Activated T-helper 1 cell treated with Interleukin-2 at 50 U/mL for 16 hours (primary cell): ENCODE results near the gene MX2.
"Not testable (repeated sequence)": the region's sequence is repeated elsewhere in the genome, so short reads cannot be mapped to it uniquely, and the experiment has no call there.

Experiments
- DNase-seq: peaks from one replicate; pipeline ENCODE4 v3.0.0-alpha.2; 2020; ENCODE audit warnings: low read depth

The MX2 gene

DNA sequence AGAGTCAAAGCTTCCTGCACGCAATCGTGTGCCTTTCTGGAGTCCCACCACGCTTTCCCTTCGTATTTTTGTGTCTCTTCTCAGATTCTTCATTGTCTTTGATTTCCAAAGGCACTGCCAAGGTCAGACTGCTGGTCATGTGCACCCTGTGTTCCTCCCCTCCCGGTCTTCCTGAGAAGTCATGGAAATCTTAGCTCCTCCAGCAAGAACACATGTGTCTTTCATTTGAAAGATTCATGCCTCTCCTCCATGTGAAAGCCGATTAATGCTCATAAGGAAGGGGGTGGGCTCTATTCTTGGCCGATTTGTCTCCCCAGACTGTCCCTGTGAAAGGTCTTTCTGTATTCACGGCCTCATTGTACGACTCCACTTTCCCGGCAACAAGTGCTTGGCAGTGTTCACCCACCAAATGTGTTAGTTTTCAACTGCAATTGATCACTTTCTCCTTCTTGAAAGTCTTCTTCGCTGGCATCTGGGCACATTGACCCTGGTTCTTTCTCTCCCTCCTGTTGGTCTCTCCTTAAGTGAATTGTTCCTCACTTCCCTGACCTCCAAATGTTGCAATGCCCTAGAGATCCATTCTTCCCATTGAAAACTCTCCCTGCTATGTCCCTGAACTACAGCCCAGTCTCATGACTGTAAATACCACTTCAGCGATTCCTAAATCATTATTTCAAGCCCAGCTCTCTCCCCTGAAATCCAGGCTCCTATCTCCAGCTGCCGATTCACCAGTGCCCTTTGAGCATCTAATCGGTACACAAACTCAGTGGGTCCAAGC, 25.4 kb downstream of the MX2 start:
- no peak for DNase-seq

DNA sequence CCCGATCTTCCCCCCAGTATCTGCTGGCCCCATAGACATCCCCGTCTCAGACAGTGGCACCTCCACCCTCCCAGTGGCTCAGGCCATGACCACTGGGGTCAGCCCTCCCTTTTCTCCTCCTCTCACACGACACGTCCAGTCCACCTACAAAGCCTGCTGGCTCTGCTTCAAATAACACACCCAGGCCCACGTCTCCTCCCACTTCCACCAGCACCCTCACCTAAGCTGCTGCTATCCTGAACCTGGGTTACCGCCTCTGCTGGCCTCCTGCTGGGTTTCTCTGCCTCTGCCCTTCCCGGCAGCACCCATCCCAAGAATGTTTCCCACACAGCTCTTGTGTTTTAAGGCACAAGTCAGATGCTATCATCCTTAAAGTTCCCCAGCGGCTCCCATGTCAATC, 26.0 kb downstream of the MX2 start:
- no peak for DNase-seq

DNA sequence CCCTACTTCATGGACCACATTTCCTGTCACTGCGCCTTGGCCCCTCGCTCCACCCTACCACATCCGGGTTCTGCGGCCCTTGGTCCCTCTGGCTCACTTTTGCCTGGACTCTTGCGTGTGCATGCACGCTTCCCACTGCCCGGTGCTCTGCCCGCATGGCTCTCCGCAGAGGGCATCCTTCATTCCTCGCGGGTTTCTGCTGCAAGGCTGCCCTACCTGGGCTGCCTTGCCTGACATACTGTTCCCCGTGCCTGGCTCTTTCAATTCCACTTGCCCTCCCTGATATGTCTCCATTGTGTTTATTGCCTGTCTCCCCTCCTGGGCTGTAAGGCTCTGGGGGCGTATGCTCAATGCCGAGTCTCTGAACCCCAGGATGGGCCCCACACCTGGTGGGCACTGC, 26.4 kb downstream of the MX2 start:
- no peak for DNase-seq

DNA sequence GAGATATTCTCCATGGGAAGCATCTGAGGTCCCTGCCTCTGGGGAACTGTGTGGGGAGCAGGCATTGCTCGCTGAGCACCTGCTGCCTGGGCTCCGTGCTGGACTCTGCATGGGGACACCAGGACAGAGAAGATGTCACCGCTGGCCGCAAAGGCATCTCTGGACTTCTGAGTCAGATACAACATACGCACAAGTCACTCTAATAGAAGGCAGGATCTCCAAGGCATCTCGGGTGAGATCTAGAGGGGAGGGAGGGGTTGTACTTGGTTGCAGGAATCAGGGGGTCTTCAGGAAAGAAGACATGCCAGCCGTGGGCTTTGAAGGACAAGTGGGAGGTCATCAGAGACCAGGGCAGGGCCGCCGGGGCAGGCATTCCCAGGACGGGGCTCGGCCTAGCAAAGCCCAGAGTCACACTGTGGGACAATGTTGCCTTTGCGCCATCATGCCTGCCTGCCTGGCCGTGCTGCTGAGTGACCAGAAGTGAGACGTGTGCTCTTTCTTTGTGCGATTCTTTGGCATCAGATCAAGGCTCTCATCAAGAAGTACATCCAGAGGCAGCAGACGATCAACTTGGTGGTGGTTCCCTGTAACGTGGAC, 28.3 kb downstream of the MX2 start:
- DNase-seq, result no peak

DNA sequence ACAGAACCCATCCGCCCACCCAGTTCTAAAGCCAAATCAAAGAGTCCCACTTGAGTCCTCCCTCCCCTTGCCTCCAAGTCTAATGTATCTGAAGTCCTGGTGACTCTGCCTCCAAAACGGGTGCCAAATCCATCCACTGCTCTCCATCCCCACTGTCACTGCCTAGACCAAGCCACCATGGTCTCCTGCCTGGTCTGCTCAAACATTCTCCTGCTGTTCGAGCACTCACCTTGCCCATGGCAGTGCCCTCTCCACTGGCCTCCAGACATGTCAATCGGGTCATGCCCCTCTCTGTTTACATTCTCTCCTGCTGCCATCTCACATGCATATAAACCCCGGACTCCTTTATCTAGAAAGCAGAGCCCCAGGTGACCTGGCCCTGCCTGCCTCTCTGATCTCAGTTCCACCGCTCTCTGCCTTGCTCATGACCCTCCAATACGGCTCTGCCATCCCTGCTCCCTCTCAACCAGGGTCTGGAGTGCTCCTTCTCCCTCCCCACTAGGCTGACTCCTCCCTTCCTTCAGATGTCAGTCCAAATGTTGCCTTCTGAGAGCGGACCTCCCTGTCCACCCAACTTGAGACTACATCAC, 32.1 kb downstream of the MX2 start:
- DNase-seq, result no peak

DNA sequence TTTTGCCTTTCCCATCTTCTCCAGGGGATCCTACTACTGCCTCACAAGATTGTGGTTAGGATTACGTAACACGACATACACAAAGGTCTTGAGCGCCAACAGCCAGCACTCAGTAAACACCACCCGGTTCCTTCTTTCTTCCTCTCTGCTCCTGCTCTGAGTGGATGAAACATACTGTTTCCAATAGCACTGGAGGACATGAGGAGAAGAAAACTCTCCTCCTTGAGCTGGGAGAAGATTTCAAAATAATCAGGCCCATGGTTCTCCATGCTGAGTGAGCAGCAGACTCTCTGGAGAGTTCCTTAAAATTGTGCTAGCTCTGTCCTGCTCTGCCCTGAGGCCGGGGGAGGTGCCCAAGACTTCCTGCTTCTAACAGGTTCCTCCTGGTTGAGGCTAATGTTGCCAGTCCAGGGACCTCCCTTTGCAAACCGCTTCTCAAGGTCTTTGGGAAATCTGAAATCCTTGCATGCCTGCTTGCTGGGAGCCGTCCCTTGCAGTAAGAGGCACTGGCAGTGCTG, 34.8 kb downstream of the MX2 start:
- DNase-seq, result no peak

DNA sequence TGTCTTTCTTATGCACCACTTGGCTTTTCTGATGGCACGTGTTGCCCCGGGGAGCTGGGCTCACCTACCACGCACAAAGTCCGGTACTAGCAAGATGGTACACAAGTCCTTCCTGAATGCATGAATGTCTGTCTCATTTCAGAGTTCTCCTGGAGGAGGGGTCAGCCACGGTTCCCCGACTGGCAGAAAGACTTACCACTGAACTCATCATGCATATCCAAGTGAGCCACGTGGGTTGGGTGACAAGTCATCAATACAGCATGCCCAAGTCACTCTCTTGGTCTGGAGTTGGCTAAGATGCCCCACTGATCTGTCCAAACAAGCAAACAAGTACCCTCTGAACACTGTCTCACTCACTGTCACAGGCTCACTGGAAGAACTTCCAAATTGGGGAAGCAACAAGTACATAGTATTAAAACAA, 35.7 kb downstream of the MX2 start:
- no peak for DNase-seq

DNA sequence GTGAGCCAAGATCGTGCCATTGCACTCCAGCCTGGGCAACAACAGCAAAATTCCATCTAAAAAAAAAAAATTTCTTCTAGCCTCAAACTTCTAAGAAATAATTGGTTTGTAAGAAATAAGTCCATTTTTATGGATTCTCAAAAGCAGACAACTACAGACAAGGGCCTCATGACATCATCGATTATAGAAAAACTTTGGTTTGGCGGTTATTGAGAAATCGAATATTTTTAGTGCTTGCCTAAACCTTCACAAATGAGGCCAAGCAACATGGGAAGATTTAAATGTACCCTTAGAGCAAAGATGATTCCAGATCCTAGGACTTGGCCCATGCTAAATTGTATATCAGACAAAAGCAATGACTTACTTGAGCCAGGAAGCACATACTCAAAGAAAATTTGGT, 36.4 kb downstream of the MX2 start:
- DNase-seq, result no peak

DNA sequence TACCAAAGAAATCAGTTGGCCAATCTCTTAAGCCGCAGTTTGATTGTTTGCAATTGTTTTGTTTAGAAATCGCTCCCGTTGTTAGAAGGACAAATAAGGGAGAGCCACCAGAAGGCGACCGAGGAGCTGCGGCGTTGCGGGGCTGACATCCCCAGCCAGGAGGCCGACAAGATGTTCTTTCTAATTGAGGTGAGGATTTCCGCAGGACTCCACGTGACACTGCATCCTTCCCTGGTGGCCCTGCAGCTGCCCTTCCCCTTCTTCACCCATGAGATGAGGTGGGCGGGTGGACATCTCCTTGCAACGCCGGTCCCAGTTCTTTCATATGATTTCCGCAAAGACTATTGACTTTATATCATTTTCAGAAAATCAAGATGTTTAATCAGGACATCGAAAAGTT, 37.0 kb downstream of the MX2 start:
- DNase-seq, result no peak

DNA sequence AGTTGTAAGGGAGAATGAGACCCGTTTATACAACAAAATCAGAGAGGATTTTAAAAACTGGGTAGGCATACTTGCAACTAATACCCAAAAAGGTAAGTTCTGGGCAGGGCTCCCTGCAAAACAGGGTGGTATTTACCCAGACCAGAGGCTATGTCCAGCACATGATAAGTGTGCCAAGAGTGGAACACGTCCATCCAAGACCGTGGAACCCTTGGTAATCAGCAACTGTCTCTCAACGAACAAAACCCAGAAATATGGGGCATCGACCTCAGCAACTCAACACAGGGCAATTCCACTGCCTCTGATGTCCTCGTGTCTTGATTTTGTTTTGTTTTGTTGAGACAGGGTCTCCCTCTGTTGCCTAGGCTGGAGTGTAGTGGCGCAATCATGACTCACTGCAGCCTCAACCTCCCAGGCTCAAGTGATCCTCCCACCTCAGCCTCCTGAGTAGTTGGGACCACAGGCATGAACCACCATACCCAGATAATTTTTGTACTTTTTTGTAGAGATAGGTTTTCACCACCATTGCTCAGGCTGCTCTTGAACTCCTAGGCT, 37.5 kb downstream of the MX2 start:
- no peak for DNase-seq

DNA sequence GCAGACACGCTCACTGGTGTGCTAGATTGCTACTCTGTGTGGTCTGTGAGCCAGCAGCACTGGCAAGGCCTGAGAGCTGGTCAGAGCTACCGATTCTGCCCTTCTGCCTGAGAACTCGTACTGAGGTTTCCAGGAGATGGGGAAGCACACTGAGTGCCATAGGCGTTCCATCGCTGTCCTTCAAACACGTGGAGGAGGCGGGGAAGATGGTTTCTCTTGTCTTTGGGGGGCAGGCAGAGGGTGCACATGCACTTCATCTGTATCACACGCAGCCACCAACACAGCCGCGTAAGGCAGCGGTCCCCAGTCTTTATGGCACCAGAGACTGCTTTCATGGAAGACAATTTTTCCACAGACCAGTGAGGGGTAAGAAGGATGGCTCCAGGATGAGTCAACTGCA, 40.4 kb downstream of the MX2 start:
- no peak for DNase-seq

DNA sequence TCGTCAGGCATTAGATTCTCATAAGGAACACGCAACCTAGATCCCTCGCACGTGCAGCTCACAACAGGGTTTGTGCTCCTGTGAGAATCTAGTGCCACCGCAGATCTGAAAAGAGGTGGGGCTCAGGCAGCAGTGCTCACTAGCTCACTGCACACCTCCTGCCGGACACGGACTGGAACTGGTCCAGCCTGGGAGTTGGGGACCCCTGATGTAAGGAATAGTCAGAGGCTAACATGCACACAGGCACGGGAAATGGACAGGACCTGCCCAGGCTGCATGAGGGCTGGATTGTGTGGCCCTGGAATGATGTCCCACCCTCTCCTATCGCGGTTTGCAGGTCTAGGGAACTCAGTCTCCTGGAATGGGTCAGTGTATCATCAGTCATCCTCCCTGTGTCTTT, 41.0 kb downstream of the MX2 start:
- DNase-seq, result no peak

DNA sequence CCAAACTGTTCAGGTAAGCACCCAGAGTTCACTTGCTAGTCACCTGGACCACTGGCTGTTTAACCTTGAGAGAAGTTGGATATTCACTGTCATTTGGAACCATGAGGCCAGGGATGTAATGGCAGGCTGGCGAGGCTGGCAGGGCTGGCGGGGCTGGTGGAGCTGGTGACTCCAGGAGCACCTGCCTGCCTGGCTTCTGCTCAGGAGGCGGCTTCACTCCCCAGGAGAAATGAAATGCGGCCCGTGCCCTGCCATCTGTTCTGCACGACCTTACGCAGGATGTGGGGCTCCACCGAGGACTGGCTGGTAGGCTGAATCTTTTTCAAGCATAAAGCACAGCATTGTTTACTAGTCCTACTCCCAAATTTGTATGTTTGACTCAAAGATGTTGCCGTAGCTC, 41.5 kb downstream of the MX2 start:
- DNase-seq, result no peak

DNA sequence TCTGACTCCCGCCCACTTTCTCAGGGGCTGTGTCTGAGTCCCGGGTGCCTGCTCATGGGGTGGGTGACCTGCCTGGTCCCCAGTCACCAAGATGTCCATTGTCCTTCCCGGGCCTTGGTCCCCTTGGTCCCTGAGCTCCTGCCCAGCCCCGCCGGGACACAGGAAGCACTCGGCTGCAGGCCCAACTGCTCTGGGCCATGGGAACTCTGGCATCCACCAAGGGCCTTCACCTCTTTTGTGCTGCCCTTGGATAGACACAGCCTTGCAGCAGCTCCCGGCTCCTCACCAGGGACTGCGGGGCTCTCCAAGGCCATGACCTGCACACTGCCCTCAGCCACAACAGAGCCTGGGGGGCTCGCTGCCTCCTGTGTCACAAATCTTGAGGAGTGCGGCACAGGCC, 42.1 kb downstream of the MX2 start:
- DNase-seq, result no peak

DNA sequence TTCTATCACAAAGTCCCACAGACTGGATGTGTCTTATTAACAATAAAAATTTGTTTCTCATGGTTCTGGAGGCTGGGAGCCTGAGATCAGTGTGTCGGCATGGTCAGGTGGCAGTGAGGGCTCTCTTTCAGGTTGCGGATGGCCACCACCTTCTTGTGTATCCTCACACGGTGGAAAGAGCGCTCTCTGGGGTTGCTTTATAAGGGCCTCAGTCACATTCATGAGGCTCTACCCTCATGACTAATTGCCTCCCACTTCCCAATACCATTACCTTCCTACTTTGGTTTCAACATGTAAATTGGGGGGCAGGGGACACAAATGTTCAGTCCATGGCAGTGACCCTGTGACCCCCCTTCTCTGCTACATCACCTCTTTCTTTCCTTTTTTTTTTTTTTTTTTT, 43.5 kb downstream of the MX2 start:
- no peak for DNase-seq

DNA sequence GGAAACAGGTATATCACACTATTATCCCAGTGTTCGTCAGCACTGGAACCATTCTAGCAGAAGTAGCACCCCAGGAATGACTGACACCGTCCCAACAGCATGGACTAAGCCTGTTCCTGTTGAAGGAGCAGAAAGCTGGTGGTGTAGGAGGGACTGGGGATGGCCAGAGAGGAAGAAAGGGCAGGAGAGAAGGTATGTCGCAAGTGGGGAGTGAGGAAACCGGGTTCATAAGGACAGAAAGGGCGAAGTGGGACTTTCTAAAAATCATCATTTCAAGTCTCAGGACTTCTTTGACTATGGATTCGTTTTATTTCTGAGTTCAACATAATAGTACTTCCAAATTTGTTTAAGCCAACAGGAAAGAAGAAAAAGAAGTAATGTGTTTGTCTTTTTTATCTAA, 44.5 kb downstream of the MX2 start:
- no peak for DNase-seq

DNA sequence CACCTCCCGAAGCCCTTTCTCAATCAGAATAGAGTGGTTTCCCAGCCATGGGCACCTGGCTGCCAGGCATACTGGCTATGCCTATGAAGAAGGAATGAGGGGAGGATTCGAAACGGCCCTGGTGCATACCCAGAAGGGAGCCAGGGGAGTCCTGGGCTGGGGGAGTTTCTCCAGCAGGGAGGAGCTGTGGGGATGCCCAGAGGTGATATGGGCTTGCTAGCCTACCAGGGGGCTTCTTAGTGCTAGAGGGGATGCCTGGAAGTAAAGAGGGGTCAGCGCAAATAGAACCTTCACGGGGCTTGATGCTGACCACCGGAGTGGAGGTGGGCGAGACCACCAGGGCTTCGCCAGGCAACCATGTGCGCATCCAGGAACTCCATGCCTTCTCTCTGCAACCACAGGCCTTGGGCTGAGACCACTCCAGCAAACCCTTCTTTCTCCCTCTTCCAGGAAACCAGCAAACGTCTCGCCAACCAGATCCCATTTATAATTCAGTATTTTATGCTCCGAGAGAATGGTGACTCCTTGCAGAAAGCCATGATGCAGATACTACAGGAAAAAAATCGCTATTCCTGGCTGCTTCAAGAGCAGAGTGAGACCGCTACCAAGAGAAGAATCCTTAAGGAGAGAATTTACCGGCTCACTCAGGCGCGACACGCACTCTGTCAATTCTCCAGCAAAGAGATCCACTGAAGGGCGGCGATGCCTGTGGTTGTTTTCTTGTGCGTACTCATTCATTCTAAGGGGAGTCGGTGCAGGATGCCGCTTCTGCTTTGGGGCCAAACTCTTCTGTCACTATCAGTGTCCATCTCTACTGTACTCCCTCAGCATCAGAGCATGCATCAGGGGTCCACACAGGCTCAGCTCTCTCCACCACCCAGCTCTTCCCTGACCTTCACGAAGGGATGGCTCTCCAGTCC, 46.0 kb downstream of the MX2 start:
- DNase-seq, result no peak

DNA sequence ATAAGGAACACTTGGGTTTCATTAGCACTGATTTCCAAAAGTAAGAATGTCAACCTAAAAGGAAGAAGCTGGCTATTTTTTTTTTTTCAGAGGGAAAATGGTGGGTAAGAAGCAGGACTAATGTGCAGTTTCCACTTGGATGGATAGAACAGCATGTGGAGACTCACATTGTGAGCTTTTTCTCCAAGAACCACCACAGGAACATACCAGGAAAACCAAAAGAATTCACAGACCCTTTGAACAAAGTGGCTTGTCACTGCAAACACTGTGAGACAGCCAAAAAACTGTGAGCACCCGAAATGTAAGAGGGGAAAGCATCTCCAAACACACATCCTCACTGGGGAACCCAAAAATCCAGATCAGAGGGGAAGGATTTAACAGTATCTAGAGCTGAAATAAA, 48.5 kb downstream of the MX2 start:
- no peak for DNase-seq

DNA sequence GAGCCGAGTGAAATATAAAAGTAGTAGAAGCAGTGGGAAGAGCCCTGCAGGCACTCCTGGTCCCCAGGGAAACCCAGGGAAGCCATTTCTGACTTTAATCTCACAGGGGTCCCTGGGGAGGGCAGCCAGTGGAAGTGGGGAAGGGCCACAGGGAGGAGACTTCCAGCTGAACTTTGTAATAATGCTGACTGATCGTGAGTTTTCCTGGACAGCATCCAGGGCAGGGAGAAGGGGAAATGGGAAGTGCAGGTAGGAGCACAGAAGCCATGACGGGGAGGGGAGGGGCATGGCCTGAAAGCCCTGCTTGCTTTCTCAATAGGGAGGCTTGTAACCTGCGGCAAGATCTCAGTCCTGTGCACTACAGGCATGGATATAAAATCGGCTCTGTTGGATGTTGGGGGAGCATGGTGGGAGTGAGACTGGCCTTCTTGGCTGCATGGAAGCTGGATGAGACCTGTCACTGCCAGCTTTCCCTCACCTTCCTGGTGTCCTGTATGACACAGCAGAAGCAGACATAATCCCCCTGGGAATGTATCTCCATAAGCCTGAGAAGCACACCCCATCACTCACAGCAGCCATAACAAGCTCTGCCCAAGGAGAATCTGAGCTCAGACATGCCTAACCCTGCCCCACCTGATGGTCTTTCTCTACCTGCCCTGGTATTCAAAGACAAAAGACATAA, 49.1 kb downstream of the MX2 start:
- DNase-seq, result no peak

DNA sequence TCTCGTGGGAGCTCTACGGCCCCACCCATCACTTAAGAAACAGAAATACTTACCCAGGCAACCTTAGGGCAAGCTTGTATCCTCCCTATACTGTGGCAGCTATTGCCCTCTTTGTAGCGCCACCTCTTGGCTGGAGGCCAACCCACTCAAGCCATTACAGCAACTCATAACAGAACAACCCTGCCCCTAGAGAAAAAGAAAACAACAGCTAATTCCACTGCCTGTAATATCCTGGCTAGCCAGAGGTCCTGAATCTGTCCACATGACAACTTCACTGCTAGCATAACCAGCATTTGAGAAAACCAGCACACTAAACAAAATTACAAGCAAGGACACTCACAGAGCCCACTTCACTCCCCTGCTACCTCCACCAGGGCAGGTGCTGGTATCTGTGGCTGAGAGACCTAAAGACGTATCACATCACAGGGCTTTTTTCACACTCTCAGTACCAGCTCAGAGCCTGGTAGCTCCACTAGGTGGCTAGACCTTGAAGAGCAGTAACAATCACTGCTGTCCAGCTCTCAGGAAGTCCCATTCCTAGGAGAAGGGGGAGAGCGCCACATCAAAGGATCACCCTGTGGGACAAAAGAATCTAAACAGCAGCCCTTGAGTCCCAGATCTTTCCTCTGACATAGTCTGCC, 49.7 kb downstream of the MX2 start:
- DNase-seq, result no peak

DNA sequence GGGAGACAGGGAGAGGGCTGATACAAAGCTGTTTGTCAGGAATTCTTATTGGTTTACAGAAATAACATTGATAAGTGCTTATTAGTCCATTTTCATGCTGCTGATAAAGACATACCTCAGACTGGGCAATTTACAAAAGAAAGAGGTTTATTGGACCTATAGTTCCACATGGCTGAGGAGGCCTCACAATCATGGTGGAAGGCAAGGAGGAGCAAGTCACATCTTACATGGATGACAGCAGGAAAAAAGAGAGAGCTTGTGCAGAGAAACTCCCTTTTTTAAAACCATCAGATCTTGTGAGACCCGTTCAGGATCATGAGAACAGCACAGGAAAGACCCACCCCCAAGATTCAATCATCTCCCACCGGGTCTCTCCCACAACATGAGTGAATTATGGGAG, 55.7 kb downstream of the MX2 start:
- not testable (repeated sequence) for DNase-seq
